Mucosa of gallbladder (tissue), 1 donor: Measurements from ENCODE around the gene MRI1. TPM values are rescaled to one million over a fixed set of nuclear protein-coding genes. Genes with fewer than 3 reads are reported as not detected.
"Not testable (repeated sequence)": the region's sequence is repeated elsewhere in the genome, so short reads cannot be mapped to it uniquely, and the experiment has no call there.

Source experiments
- DNase-seq: peaks from one replicate; pipeline ENCODE4 v3.0.0-alpha.2; 2020; ENCODE audit warnings: low spot score
- total RNA-seq: library from RNA; stranded (reverse); gene quantifications from one replicate; pipeline ENCODE4 v1.2.1, GENCODE V29; 2021
- donor health status: DM: no; HTN: no; CAD: no.

The MRI1 gene
- total RNA-seq = 59.4 TPM

- peak; percentile 74 for DNase-seq
Observed at GRCh38 chr19:13764101-13764807, at the start of gene MRI1. MRI1 (plus strand) TSS chr19:13764522; CDS start chr19:13764589, 67 bp downstream.

- no peak for DNase-seq
Observed at GRCh38 chr19:13717194-13717643, 47.1 kb upstream of the MRI1 start.

- DNase-seq = peak; percentile 27
Observed at GRCh38 chr19:13718733-13719132, 45.6 kb upstream of the MRI1 start.

- no peak for DNase-seq
Observed at GRCh38 chr19:13722146-13722545, 42.2 kb upstream of the MRI1 start.

GRCh38 chr19:13723206-13723605 lies 41.1 kb upstream of the MRI1 start:
- DNase-seq = no peak

- no peak for DNase-seq
Observed at GRCh38 chr19:13726323-13726722, 38.0 kb upstream of the MRI1 start.

- no peak for DNase-seq
Observed at GRCh38 chr19:13727798-13728197, 36.5 kb upstream of the MRI1 start.

GRCh38 chr19:13729859-13730258 lies 34.5 kb upstream of the MRI1 start:
- DNase-seq = no peak

- DNase-seq = peak; percentile 97
Observed at GRCh38 chr19:13731147-13731964, 33.0 kb upstream of the MRI1 start.

- no peak for DNase-seq
Observed at GRCh38 chr19:13732337-13732736, 32.0 kb upstream of the MRI1 start.

- DNase-seq = no peak
Observed at GRCh38 chr19:13734751-13735150, 29.6 kb upstream of the MRI1 start.

GRCh38 chr19:13738073-13738472 lies 26.2 kb upstream of the MRI1 start:
- no peak for DNase-seq

- DNase-seq = no peak
Observed at GRCh38 chr19:13741893-13742292, 22.4 kb upstream of the MRI1 start.

GRCh38 chr19:13742756-13743155 lies 21.6 kb upstream of the MRI1 start:
- DNase-seq = no peak

GRCh38 chr19:13744174-13744573 lies 20.1 kb upstream of the MRI1 start:
- DNase-seq = no peak

GRCh38 chr19:13747098-13747453 lies 17.2 kb upstream of the MRI1 start:
- no peak for DNase-seq

- DNase-seq = no peak
Observed at GRCh38 chr19:13748169-13748828, 16.0 kb upstream of the MRI1 start.

GRCh38 chr19:13751436-13751835 lies 12.9 kb upstream of the MRI1 start:
- no peak for DNase-seq

- DNase-seq = not testable (repeated sequence)
Observed at GRCh38 chr19:13753622-13754021, 10.7 kb upstream of the MRI1 start.

GRCh38 chr19:13756210-13756609 lies 8.1 kb upstream of the MRI1 start:
- DNase-seq = no peak

GRCh38 chr19:13757805-13758772 lies 6.2 kb upstream of the MRI1 start:
- no peak for DNase-seq
